MCF 10A (cell line): ENCODE results near the gene BAG1. TPM values are rescaled to one million over a fixed set of nuclear protein-coding genes. Genes with fewer than 3 reads are reported as not detected.

Experiments used
- BruUV-seq: library from RNA; stranded (reverse); fragments of 400-500 nt; replicated peaks from 2 replicates; lab custom pipeline; 2021; lab: Mats Ljungman, UMichigan
- CTCF ChIA-PET: fragments of 300-600 bp; sonication (Branson Sonifier 250); formaldehyde crosslinking; extraction: SDS; loops from one replicate; lab custom pipeline; 2021; ENCODE audit warnings: antibody characterized with exemption, inconsistent platforms; lab: Yijun Ruan, JAX
- POLR2A ChIA-PET: fragments of 300-600, 350-650 bp; sonication (Branson Sonifier 250); formaldehyde crosslinking; extraction: SDS; loops from one replicate; lab custom pipeline; 2020; ENCODE audit warnings: antibody characterized with exemption, inconsistent platforms; lab: Yijun Ruan, JAX
- DNase-seq: peaks from one replicate; pipeline ENCODE4 v3.0.0-alpha.2; 2018; ENCODE audit not compliant: unreplicated experiment
- H3K27ac Mint-ChIP-seq: one replicate; pipeline ENCODE4 v1.8.0; 2022; ENCODE audit warnings: mild to moderate bottlenecking, low read depth, mixed read lengths; ENCODE audit not compliant: unreplicated experiment
- H3K27me3 Mint-ChIP-seq: one replicate; pipeline ENCODE4 v1.8.0; 2022; ENCODE audit warnings: mixed read lengths; ENCODE audit not compliant: insufficient read depth, unreplicated experiment
- H3K36me3 Mint-ChIP-seq: one replicate; pipeline ENCODE4 v1.8.0; 2022; ENCODE audit warnings: mild to moderate bottlenecking, moderate library complexity, mixed read lengths; ENCODE audit not compliant: insufficient read depth, unreplicated experiment
- H3K4me1 Mint-ChIP-seq: one replicate; pipeline ENCODE4 v1.8.0; 2022; ENCODE audit warnings: mixed read lengths; ENCODE audit not compliant: insufficient read depth, unreplicated experiment
- H3K4me3 Mint-ChIP-seq: one replicate; pipeline ENCODE4 v1.8.0; 2022; ENCODE audit warnings: mild to moderate bottlenecking, moderate library complexity, mixed read lengths; ENCODE audit not compliant: unreplicated experiment
- H3K9me3 Mint-ChIP-seq: one replicate; pipeline ENCODE4 v1.8.0; 2022; ENCODE audit warnings: mixed read lengths; ENCODE audit not compliant: unreplicated experiment
- intact Hi-C: fragments of 100-400 bp; cut with micrococcal nuclease; formaldehyde crosslinking; loops from 2 replicates; pipeline ENCODE4 v1.14.1; 2022
- total RNA-seq: library from RNA; stranded (reverse); gene quantifications from 2 replicates; pipeline ENCODE4 v1.2.3, GENCODE V29; 2022
- TF ChIP-seq, protein P1 (sequence below): fragments of 200-600 bp; IDR thresholded peaks from one replicate; pipeline ENCODE4 v1.8.0; 2022; ENCODE audit warnings: antibody characterized with exemption, mild to moderate bottlenecking; ENCODE audit not compliant: unreplicated experiment

BAG1 gene
- total RNA-seq, 1 experiment from 2014 or later: 91.8 TPM

GRCh38 chr9:33293782-33294181 is 29.3 kb upstream of the BAG1 start:
- ChIA-PET CTCF (no interaction called here), POLR2A (no interaction called here)
- intact Hi-C loops: no loop called here
- Mint-ChIP-seq H3K4me1 (peaks cover 54% of the 10 kb centered on the region), H3K27ac (peak overlapping the region; percentile 4), H3K27me3 (no peaks in the 10 kb centered on the region), H3K4me3 (no peak overlapping the region), H3K9me3 (no peaks in the 10 kb centered on the region), H3K36me3 (peaks cover 32% of the 10 kb centered on the region)
- TF ChIP-seq, protein P1, sequence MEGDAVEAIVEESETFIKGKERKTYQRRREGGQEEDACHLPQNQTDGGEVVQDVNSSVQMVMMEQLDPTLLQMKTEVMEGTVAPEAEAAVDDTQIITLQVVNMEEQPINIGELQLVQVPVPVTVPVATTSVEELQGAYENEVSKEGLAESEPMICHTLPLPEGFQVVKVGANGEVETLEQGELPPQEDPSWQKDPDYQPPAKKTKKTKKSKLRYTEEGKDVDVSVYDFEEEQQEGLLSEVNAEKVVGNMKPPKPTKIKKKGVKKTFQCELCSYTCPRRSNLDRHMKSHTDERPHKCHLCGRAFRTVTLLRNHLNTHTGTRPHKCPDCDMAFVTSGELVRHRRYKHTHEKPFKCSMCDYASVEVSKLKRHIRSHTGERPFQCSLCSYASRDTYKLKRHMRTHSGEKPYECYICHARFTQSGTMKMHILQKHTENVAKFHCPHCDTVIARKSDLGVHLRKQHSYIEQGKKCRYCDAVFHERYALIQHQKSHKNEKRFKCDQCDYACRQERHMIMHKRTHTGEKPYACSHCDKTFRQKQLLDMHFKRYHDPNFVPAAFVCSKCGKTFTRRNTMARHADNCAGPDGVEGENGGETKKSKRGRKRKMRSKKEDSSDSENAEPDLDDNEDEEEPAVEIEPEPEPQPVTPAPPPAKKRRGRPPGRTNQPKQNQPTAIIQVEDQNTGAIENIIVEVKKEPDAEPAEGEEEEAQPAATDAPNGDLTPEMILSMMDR: no peak
- no TSS peak for BruUV-seq
- DNase-seq: peak; percentile 3

- peak overlapping the region; percentile 76 for H3K27ac Mint-ChIP-seq
- CTCF ChIA-PET: no interaction called here
These were observed 27.4 kb upstream of the BAG1 start for GRCh38 chr9:33291901-33292300.

DNA sequence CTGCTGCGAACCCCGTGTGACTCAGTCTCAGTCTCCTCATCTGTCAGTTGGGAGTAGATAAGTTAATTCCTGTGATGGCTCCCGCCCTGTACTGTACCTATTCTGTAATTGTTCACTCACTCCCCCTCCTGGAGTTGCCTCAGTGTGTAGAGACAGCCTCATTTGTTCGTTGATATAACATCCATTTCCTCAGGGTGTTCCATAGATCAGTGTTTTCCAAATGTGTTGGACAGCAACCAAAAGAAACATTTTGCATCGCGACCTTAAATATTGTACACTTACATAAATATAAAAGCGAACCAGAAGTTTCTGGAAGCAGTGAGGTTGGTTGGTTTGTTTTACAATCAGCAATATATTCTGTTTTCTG is 26.5 kb upstream of the BAG1 start:
- ChIA-PET POLR2A (interaction anchor here (0.6 to 2.9 kb wide), 24 partner anchors 10 to 964 kb away, joined by 3 to 63 read pairs (median 8); partner anchors contain the start of genes B4GALT1, BAG1, CHMP5 and DNAJA1), CTCF (interaction anchor here (0.6 to 2.1 kb wide), 2 partner anchors 63 to 175 kb away, joined by 3 to 9 read pairs; no protein-coding TSS in a partner anchor)
- H3K4me3 Mint-ChIP-seq: peak overlapping the region; percentile 100
- BruUV-seq: no TSS peak
- no peaks in the 10 kb centered on the region for H3K27me3 Mint-ChIP-seq
- intact Hi-C loops: loop anchor here (2.0 kb wide), 2 partner anchors 26 to 30 kb away; partner anchors contain the start of genes BAG1 and CHMP5
- peaks cover 27% of the 10 kb centered on the region for H3K4me1 Mint-ChIP-seq
- TF ChIP-seq, protein P1: no peak
- no peaks in the 10 kb centered on the region for H3K9me3 Mint-ChIP-seq
- H3K27ac Mint-ChIP-seq: peak overlapping the region; percentile 100
- no peak for DNase-seq
- H3K36me3 Mint-ChIP-seq: peaks cover 32% of the 10 kb centered on the region

More at GRCh38 chr9:33291901-33292300, 27.4 kb upstream of the BAG1 start:
- TF ChIP-seq, protein P1: no peak
- no TSS peak for BruUV-seq
- Mint-ChIP-seq H3K4me1 (peaks cover 35% of the 10 kb centered on the region), H3K9me3 (no peaks in the 10 kb centered on the region), H3K27me3 (no peaks in the 10 kb centered on the region), H3K36me3 (peaks cover 32% of the 10 kb centered on the region), H3K4me3 (peak overlapping the region; percentile 100)
- POLR2A ChIA-PET: interaction anchor here (1.5 to 2.8 kb wide), 5 partner anchors 28 to 216 kb away, joined by 4 to 38 read pairs (median 15); partner anchors contain the start of genes BAG1, CHMP5, NOL6 and SMU1
- intact Hi-C loops: loop anchor here (2.0 kb wide), 2 partner anchors 27 to 29 kb away; partner anchors contain the start of genes BAG1 and CHMP5
- DNase-seq: no peak

DNA sequence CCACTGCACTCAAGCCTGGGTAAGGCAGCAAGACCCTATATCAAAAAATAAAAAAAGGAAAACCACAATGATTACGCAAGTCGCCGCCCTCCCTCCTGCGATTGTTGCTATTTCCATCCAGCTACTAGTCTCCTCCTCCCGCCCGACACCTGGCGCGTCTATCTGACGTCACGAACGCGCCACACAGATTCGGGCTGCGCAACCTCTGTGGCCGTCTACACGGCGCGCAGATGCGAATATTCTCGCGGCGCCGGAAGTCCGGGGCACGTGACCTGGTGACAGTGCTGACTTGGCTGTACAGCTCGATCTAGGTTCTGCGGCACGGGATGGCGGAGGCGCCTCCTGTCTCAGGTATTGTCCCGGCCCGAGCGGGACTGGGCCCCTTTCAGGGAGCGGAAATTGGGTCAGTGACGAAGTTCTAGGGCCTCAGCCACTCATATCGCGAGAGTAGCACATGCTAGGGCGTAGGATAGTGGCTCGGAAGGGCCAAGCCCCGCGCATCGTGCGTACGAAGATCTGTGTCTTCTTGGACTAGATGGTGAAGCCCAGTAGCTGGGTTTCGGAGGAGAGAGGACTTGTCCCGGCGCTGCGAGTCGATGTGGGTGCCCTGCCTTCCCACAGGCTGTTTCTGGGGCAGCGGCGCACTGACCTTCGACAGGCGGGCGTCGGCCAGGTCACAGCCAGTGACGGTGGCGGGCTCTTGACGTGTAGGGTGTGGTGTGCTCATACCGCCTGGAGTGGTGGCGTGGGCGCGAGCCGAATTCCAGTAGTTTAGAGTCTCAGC is 25.9 kb upstream of the BAG1 start, which contains the start of gene NFX1:
Gene NFX1 (plus strand): TSS at position 270 of the 784 bp plus-strand sequence. CDS start 57 bp downstream, at position 327.
- TSS peak; percentile 86 for BruUV-seq
- peak; percentile 98 for DNase-seq
- TF ChIP-seq, protein P1: no peak
- ChIA-PET POLR2A (interaction anchor here (0.6 to 2.9 kb wide), 45 partner anchors 9 to 965 kb away, joined by 3 to 63 read pairs (median 4); partner anchors contain the start of genes AQP3, B4GALT1, BAG1 and CHMP5), CTCF (interaction anchor here (0.6 to 2.6 kb wide), 5 partner anchors 57 to 333 kb away, joined by 3 to 10 read pairs (median 3); no protein-coding TSS in a partner anchor)
- Mint-ChIP-seq H3K9me3 (no peaks in the 10 kb centered on the region), H3K4me1 (peaks cover 26% of the 10 kb centered on the region), H3K27me3 (no peaks in the 10 kb centered on the region), H3K27ac (peak within 1 kb of the TSS; percentile 100), H3K36me3 (peaks cover 32% of the 10 kb centered on the region), H3K4me3 (peak within 1 kb of the TSS; percentile 100)
- intact Hi-C loops: loop anchor here (1.0 to 2.0 kb wide), 3 partner anchors 26 to 39 kb away; partner anchors contain the start of genes BAG1 and CHMP5
